Measurements from ENCODE around the gene TRAF5. TPM values are rescaled to one million over a fixed set of nuclear protein-coding genes. Genes with fewer than 3 reads are reported as not detected.
A peak's percentile ranks its signal among the peaks of the same experiment; 100 is the strongest.

TRAF5 gene
- total and polyA plus RNA-seq, 8 donors = 4.3 to 50.7 (median 18.5) TPM

- H3K27me3 ChIP-seq = no peaks in the 10 kb centered on the region
- H3K4me1 ChIP-seq = peaks cover 0 to 11% (median 0%) of the 10 kb centered on the region in 4 donors
- intact Hi-C loops (cut with DNase I; ENCODE audit: low total_unique reads) = no loop called here
- WGBS, 5 donors = 36 to 58% (median 42%) methylated on average over 5 of the region's 5 CpGs
- no peaks in the 10 kb centered on the region for H3K9me3 ChIP-seq
- H3K27ac ChIP-seq = no peak overlapping the region
- no peak overlapping the region for H3K4me3 ChIP-seq
- DNase-seq = peak in 1 of 2 donors; percentile 24
- peaks cover 4 to 47% (median 34%) of the 10 kb centered on the region in 4 donors for H3K36me3 ChIP-seq
- no peak for TF ChIP-seq EP300 (IDR thresholded peaks at IDR 0.05)
- no peak for TF ChIP-seq POLR2AphosphoS5 (IDR thresholded peaks at IDR 0.05)
- no peak for TF ChIP-seq CTCF (IDR thresholded peaks at IDR 0.05)
- no peak for TF ChIP-seq POLR2A (IDR thresholded peaks at IDR 0.05)
Measured at GRCh38 chr1:211375146-211375818, 48.6 kb downstream of the TRAF5 start.

GRCh38 chr1:211375949-211376348 is 49.3 kb downstream of the TRAF5 start:
- Histone ChIP-seq H3K4me1 (peaks cover 0 to 11% (median 0%) of the 10 kb centered on the region in 4 donors), H3K9me3 (no peaks in the 10 kb centered on the region), H3K36me3 (peaks cover 4 to 47% (median 31%) of the 10 kb centered on the region in 4 donors), H3K27me3 (no peaks in the 10 kb centered on the region), H3K27ac (no peak overlapping the region), H3K4me3 (no peak overlapping the region)
- 48 to 99% (median 96%) methylated on average over 2 of the region's 2 CpGs for WGBS, 5 donors
- intact Hi-C loops (cut with DNase I; ENCODE audit: low total_unique reads) = no loop called here
- TF ChIP-seq EP300 (IDR thresholded peaks at IDR 0.05) (no peak), POLR2AphosphoS5 (IDR thresholded peaks at IDR 0.05) (no peak), CTCF (IDR thresholded peaks at IDR 0.05) (no peak), POLR2A (IDR thresholded peaks at IDR 0.05) (no peak)
- DNase-seq = no peak

- peaks cover 0 to 13% (median 3%) of the 10 kb centered on the region in 4 donors for H3K4me1 ChIP-seq
- no peak overlapping the region for H3K27ac ChIP-seq
- H3K36me3 ChIP-seq = peaks cover 4 to 40% (median 23%) of the 10 kb centered on the region in 4 donors
- WGBS, 5 donors = 80 to 97% (median 90%) methylated on average over 4 of the region's 4 CpGs
- no peak for TF ChIP-seq POLR2A (IDR thresholded peaks at IDR 0.05)
- TF ChIP-seq POLR2AphosphoS5 (IDR thresholded peaks at IDR 0.05) = no peak
- no peak for TF ChIP-seq EP300 (IDR thresholded peaks at IDR 0.05)
- no peak for TF ChIP-seq CTCF (IDR thresholded peaks at IDR 0.05)
- intact Hi-C loops (cut with DNase I; ENCODE audit: low total_unique reads) = no loop called here
- DNase-seq = no peak
- H3K27me3 ChIP-seq = no peaks in the 10 kb centered on the region
- H3K4me3 ChIP-seq = no peak overlapping the region
- no peaks in the 10 kb centered on the region for H3K9me3 ChIP-seq
Measured at GRCh38 chr1:211376807-211377470, 50.3 kb downstream of the TRAF5 start.

GRCh38 chr1:211377539-211378450 is 51.2 kb downstream of the TRAF5 start:
- Histone ChIP-seq H3K27ac (no peak overlapping the region), H3K9me3 (no peaks in the 10 kb centered on the region), H3K4me3 (no peak overlapping the region), H3K4me1 (peaks cover 0 to 18% (median 7%) of the 10 kb centered on the region in 4 donors), H3K27me3 (no peaks in the 10 kb centered on the region), H3K36me3 (peaks cover 4 to 32% (median 15%) of the 10 kb centered on the region in 4 donors)
- TF ChIP-seq CTCF (IDR thresholded peaks at IDR 0.05) (no peak), POLR2A (IDR thresholded peaks at IDR 0.05) (no peak), EP300 (IDR thresholded peaks at IDR 0.05) (no peak), POLR2AphosphoS5 (IDR thresholded peaks at IDR 0.05) (no peak)
- DNase-seq = no peak
- WGBS, 5 donors = 71 to 88% (median 80%) methylated on average over 4 of the region's 4 CpGs
- intact Hi-C loops (cut with DNase I; ENCODE audit: low total_unique reads) = no loop called here
